H1 (cell line): ENCODE data around the gene PPOX.

ENCODE experiments used
- CTCF ChIP-seq, 3 experiments: IDR thresholded peaks; 1 replicate in 2 of 3; 2 replicates in 1 of 3; pipeline versions ENCODE4 v1.5.1 to v1.6.1; 2011; ENCODE audit warnings: low read length in 3 of 3, mild to moderate bottlenecking in 3 of 3, inconsistent platforms in 2 of 3, low read depth in 1 of 3, moderate library complexity in 1 of 3; ENCODE audit not compliant: insufficient read depth in 1 of 3; ENCODE audit errors: control extremely low read depth in 1 of 3
- MAX ChIP-seq: IDR thresholded peaks from 2 replicates; pipeline ENCODE4 v1.6.1; 2012; ENCODE audit warnings: inconsistent platforms
- POLR2A ChIP-seq, 2 experiments: IDR thresholded peaks; 1 replicate in 1 of 2; 2 replicates in 1 of 2; pipeline ENCODE4 v1.6.1; 2011; ENCODE audit warnings: low read depth in 2 of 2, low read length in 2 of 2, mild to moderate bottlenecking in 2 of 2; ENCODE audit errors: control extremely low read depth in 1 of 2
- SUZ12 ChIP-seq: fragments of 200-600 bp; sonication (generic); IDR thresholded peaks from 2 replicates; pipeline ENCODE4 v1.6.1; 2012; ENCODE audit warnings: mild to moderate bottlenecking, inconsistent platforms, low read length, moderate library complexity, mixed read lengths

- TF ChIP-seq SUZ12 (no peak), POLR2A (IDR thresholded peaks at IDR 0.05; ENCODE audit: control extremely low read depth in 1 of 2, low read depth in 2 of 2, low read length in 2 of 2) (no peak), MAX (no peak), CTCF (IDR thresholded peaks at IDR 0.05; ENCODE audit: control extremely low read depth in 1 of 3, insufficient read depth in 1 of 3, low read depth in 1 of 3, low read length in 3 of 3) (no peak)
These were observed 24.8 kb downstream of the PPOX start for GRCh38 chr1:161190962-161191521.
